ENCODE results near the gene TTC39B.

DNA sequence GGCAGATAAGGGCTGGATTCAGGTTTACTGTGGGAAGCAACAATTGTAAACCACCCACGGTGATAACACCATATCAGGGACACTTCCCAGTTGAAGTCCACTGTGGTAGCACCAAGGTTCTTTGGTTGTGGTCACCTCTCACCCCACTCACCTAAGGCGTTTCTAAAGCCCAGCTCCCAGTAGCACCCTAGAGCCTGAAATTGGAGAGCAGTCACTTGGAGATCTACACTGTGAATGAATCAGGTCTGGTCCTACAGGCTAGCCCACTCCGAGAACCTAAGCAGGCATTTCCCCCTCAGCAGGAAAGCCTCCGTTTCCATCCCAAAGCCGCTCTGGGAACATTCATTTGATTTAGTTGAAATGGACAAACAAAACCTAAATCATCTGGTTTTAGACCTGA lies 191.3 kb downstream of the TTC39B start:
- TF ChIP-seq, protein P1, sequence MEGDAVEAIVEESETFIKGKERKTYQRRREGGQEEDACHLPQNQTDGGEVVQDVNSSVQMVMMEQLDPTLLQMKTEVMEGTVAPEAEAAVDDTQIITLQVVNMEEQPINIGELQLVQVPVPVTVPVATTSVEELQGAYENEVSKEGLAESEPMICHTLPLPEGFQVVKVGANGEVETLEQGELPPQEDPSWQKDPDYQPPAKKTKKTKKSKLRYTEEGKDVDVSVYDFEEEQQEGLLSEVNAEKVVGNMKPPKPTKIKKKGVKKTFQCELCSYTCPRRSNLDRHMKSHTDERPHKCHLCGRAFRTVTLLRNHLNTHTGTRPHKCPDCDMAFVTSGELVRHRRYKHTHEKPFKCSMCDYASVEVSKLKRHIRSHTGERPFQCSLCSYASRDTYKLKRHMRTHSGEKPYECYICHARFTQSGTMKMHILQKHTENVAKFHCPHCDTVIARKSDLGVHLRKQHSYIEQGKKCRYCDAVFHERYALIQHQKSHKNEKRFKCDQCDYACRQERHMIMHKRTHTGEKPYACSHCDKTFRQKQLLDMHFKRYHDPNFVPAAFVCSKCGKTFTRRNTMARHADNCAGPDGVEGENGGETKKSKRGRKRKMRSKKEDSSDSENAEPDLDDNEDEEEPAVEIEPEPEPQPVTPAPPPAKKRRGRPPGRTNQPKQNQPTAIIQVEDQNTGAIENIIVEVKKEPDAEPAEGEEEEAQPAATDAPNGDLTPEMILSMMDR (conservative IDR thresholded peaks at IDR 0.05 in 1 of 2, IDR thresholded peaks at IDR 0.05 in 1 of 2; ENCODE audit: extremely low read depth in 1 of 2, insufficient read depth in 1 of 2, low read depth in 1 of 2, low read length in 2 of 2) = no peak
- no peak for TF ChIP-seq EZH2 (IDR thresholded peaks at IDR 0.05; ENCODE audit: borderline replicate concordance, low read length)

Measured in mammary epithelial cell (primary cell).